Posterior cingulate gyrus (tissue), 11 donors: Measurements from ENCODE around the gene PNPLA2.

Source experiments
- DNase-seq, 10 donors: peaks; one replicate each; pipeline versions ENCODE4 v3.0.0 to v3.0.0-alpha.2; 2020 to 2021; ENCODE audit warnings: mixed read lengths in 3 of 10
- intact Hi-C: fragments of 100-400 bp; cut with DNase I; formaldehyde crosslinking; loops from one replicate; pipeline ENCODE4 v1.15.1; 2023

The PNPLA2 gene

DNA sequence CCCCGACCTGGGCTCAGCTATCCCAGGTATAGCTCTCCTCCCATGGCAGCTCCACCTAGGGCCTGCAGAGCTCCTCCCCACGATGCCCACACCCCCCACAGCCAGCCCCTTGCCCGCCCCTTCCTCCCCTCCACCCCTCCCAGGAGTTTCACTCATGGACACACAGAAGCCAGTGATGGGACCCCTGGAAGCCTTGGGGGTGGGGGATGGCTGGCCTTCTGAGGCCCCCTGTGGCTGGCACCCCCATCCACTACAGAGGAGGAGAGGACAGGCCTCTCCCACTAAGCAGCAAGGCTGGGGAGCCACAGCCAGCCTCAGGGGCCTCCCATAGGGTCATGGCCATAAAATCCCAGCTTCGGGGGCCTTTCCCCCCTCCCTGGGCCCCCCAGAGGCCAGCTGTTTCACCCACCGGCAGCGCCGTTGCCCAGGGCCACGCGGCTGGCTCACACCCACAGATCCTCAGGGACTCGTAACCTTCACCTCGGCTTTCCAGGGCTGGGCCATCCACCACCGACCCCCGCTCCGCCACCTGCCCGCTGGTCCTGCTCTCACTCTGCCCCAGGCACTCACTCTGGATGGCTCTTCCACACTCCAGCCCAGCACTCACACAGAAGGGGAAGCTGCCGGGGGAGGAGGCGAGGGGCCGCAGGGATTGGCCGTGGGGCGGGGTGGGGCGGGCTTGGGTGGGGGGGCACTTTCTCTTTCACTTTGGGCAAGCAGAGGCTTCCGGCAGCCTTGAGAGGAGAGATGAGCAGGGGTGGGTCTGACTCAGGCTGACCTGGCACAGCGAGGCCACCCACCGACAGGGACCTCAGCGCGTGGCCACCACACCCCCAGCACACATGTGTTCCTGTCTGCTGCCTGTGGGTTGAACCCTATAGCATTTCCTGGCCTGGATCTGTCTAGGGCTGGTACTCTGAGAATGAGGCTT, 22.8 kb upstream of the PNPLA2 start:
- intact Hi-C loops, result no loop called here
- peak in 3 of 10 donors; percentile 41 to 78 (median 48) for DNase-seq

DNA sequence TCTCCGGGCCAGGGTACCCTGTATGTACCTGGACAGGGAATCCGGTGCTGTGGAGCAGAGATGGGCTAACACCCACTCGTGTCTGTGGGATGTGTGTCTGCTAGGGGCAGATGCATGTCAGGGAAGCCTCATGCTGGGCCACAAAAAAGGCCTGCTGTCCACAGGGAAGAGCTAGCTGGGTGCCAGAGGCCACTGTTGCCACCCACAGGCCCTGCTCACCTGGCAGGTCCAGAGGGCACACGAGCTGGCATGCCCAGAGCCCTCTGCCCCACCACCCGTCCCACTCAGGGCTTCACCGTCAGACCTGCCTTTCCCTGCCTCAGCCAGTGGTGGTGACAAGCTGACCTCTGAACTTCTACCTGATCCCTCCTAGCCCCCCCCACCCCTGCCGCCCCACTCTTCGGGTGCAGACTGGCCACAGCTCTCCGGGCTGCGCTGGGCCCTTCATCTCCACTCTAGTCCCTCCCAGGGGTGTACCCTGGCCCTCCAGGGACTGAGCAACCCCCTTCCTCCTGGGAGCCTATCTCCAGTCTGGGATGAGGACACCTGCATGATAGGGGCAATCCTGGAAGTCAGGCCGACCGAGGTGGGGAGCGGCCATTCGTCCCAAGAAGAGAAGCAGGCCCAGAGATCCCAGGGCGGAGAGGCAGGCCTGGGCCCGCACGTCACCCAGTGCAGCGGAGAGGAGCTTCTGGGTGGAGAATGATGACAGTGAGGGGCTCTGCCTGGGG, 22.0 kb upstream of the PNPLA2 start:
- DNase-seq, result no peak
- intact Hi-C loops, result no loop called here

DNA sequence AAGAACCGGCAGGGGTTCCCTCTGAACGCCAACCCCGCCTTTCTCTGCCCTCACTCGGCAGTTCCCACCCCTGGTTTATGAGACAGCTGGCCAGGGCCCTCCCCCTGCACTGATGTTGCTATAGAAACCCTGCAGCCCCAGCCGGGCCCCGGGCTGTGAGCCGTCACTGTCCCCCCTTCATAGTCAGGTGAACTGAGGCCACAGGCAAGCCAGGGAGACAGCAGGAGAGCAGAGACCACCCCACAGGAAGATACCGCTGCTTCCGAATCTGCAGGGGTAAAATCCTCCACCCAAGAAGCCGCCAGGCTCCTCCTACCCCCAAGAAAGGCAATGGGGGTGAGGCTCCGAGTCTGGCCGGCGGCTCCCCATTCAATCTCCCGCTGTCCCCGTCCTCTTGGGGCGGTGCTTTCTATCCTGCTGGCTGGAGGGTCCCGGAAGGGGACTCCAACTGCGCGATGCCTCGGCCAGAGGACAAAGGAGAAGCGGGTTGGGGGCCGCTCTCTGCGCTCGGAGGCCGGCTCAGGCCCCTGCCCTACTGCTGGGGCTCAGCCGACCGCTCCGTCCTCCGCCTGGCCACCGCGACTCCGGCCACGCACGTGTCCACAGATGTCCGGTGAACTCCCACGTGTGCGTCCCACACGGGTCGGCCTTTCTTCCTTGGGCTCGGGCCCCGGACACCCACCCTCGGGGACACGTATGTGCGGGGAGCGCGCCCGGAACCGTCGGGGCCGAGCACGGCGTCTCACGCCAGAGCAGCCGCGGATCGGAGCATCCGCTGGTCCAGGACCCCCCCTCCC, 21.2 kb upstream of the PNPLA2 start:
- intact Hi-C loops, result no loop called here
- peak in 9 of 10 donors; percentile 56 to 96 (median 78) for DNase-seq

DNA sequence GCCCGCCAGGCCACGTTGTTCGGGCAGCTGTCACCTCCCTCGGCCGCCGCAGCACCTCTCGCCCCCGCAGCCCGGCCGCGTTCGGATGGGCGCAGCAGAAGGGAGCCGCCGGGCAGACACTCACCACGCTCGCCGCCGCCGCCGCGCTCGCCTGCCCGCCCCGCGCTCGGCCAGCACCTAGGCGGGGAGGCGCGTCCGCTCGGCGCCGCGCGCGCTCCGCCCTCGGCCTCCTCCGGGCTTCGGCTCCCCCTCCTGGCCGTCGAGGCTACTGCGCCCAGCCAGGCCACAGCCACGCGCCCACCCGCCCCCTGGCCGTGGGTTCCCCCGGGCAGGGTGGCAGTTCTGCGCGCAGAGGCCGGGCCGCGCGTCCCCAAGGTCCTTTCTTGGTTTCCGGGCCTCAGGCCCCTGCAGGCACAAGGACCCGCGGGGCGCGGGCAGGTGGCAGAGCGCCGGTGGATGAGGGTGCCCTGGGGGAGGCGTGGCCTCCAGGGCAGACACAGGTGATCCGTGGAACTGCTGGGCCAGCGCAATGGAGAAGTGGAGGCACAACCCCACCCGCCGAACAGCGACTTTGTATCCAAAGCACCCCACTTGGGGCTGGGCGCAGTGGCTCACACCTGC, 20.5 kb upstream of the PNPLA2 start, which contains the start of gene SLC25A22:
Gene SLC25A22, minus strand, starts transcription at position 189 of the 621 bp plus-strand sequence. CDS start 3,275 bp downstream, outside the sequence.
- peak; percentile 64 to 97 (median 75) for DNase-seq
- intact Hi-C loops, result no loop called here

DNA sequence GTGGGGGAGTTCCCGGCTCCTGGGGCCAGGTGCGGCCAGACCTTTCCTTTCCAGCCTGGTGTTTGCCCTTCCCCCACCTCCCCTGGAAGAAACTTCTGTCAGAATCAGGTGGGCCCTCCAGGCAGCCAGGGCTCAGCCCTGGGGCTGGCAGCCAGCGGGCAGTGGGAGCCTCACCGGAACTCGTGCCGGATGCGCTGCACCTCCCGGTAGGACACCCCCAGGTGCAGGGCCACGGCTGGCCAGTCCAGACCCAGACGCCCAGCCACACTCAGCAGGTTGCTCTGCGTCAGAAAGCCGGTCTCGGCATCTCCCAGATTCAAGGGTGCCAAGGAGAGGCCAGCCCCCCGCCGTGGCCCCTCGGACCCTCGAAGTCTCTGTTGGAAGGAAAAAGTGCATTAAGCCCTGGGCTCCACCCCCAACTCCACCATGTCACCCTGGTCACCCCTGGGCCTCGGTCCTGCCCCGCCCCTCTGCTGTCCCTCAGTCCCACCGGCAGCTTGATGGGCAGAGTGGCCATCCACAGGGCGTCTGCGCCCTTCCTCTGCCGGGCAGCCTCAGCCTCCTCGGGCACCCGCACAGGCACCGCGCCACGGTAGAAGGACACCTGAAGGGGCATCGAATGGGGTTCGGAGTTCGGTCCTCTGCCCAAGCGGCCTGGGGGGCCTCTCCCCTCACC, 18.9 kb upstream of the PNPLA2 start:
- intact Hi-C loops, result no loop called here
- no peak for DNase-seq

DNA sequence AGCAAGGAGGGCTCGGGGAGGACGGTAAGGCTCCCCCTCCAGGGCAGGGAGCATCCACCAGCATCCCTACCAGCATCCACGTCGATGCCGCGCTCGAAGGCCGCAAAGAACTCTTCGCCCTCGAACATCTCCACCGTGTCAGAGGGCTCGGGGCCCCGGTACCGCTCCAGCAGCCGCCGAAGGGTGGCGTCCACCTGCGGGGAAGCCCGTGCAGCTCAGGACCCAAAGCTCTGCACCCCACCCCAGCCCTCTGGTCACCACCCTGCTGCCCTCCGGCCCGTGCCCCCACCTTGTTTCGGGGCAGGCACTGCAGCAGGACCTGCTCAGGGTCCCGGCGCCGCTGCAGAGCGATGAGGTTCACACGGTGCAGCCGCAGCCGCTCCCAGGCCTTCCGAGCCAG, 18.2 kb upstream of the PNPLA2 start:
- intact Hi-C loops, result no loop called here

DNA sequence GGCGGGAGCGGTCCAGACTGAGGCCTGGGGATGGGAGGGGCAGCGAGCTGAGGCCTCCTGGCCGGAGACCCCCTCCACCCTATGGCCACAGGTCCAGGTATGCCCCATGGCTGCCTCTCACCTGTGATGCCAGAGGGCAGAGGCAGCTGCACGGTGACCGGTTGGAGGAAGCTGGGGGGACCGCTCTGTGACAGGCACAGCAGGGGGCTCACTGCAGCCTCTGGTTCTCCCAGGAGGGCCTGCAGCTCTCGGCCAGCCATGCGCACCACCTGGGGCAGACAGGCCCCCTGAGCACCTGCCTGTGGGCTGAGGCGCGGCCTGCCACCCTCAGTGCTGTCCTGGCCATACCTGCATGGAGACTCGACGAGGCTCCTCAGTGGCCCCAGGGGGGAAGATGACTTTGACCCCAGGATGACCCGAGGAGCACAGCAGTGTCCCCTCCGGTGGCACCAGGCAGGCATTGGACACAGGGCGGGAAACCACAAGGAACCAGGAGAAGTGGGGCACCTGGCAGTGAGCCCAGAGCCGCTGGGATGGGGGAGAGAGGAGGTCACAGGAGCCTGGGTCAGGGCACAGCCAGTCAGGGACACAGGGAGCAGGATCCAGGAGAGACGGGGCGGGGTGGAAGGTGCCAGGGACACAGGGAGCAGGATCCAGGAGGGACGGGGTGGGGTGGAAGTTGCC, 17.5 kb upstream of the PNPLA2 start:
- no peak for DNase-seq
- intact Hi-C loops, result no loop called here

More for the DNA sequence above, 18.2 kb upstream of the PNPLA2 start:
- DNase-seq, result no peak

DNA sequence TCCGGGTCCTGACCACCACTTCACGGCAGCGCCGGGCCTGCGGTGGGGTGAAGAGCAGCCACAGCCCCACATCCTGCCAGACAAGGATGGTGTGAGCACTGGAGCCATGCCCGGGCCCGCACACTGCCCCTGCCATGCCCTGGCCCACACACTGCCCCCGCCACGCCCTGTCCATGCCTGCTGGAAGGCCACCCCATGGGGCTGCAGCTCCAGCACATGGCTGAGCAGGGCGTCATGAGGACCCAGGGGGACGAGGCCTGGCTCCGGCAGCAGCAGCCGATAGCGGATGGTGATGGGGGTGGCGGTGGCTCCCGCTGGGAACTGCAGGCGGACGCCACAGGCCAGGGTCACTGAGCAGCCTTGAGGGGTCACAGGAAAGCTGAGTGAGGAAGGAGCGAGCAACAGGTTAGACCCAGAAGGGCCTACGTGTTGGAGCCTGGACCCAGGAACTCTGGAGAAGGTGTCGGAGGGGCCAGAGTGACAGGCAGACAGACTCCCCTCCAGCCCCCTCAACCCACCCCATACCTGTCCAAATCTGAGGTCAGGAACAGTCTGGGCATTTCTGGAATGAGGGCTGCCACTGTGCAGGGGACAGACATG, 16.6 kb upstream of the PNPLA2 start:
- no peak for DNase-seq
- intact Hi-C loops, result no loop called here

DNA sequence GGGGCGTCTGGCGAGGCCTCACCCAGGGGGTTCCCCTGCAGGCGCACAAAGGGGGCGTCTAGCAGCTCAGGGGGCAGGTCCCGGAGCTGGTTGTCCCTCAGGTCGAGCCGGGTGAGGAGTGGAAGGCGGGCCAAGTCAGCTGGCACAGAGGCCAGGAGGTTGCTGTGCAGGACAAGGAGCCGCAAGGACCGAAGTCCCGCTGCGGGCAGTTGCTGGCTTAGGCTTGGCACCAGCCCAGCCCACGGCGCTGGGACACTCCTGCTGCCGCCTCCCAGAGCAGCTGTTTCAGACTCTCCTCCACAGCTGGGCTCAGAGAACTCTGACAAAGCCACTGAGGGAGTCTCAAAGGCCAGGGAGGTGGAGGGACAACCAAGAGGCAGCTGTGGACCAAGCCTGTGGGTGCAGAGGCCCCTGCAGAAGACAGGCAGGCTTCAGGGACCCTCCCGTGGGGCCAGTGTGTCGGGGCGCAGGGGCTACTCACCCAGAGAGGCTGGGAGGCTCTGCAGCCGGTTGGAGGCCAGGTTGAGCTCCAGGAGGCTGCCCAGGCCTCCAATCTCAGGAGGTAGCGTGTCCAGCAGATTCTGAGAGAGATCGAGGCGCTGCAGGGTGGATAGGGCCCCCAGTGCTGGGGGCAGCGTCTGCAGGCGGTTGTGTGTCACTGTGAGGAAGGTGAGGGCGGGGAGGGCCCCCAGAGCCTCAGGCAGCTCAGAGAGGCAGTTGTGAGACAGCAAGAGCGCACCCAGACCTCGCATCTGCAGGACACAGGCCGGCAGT, 15.8 kb upstream of the PNPLA2 start:
- no peak for DNase-seq

DNA sequence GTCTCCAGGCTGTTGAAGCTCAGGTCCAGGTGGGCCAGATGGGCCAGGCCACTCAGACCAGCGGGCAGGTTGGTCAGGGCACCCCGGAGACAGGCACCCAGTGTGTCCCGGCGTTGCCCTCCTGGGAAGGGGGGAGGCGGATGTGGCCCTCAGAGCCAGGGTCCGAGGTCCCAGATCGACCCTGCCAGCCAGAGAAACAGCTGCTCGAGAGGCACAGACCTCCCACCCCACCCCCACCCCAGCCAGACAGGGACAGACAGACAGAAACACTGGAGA, 15.3 kb upstream of the PNPLA2 start:
- intact Hi-C loops, result no loop called here
- no peak for DNase-seq

More for the DNA sequence above, 15.8 kb upstream of the PNPLA2 start:
- intact Hi-C loops, result no loop called here

DNA sequence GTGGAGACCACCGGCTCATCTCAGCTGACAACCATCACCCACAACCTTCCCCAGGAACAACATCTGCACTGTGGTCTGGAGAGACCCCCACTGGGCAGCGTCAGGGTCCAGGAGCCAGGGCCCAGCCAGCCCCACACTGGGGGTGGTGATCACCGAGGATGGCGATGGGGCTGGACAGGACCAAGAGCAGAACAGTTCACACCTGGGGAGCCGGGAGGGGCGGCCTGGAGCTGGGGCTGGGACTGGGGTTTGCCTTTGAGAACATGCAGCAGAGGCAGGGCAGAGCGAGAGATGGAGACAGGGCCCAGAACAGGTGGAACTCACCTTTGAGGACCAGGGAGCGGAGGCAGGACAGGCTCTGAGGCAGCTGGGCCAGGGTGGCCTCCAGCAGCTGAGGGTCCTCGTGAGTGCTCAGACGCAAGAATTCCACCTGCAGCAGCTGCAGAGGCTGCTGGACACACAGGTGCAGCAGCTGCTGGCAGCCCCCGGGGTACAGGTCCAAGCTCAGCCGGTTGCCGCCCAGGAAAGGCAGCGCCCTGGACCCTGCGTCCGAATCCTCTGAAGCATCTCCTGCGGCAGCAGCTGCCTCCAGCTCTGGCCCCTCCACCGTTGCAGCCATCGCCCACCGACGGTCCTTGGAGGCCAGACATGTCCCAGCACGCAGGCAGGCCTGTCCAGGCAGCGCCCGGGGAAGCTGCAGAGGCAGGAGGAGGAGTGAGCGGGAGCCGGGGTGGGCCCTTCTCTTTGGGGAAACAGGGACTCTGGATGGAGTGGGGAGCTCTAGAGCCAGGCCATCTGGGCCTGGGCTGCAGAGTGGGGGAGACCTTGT, 14.7 kb upstream of the PNPLA2 start:
- intact Hi-C loops, result no loop called here
- no peak for DNase-seq

DNA sequence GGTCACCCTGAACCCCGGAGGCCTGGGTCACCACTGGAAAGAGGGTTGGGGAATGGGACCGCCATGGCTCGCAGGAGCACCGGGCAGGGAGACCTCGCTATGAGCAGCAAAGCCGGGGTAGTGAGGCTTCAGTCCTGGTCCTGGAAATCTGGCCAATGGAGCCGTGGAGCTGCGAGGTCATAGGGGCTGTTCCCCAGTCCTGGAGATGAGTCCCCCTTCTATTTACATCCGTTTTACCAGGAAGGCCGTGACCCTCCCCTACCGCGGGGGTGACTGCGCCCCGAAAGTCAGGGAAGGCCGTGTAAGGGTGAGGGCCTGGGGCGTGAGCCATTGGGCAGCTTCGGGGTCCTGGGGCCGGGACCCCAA, 14.1 kb upstream of the PNPLA2 start:
- no peak for DNase-seq
- intact Hi-C loops, result no loop called here

DNA sequence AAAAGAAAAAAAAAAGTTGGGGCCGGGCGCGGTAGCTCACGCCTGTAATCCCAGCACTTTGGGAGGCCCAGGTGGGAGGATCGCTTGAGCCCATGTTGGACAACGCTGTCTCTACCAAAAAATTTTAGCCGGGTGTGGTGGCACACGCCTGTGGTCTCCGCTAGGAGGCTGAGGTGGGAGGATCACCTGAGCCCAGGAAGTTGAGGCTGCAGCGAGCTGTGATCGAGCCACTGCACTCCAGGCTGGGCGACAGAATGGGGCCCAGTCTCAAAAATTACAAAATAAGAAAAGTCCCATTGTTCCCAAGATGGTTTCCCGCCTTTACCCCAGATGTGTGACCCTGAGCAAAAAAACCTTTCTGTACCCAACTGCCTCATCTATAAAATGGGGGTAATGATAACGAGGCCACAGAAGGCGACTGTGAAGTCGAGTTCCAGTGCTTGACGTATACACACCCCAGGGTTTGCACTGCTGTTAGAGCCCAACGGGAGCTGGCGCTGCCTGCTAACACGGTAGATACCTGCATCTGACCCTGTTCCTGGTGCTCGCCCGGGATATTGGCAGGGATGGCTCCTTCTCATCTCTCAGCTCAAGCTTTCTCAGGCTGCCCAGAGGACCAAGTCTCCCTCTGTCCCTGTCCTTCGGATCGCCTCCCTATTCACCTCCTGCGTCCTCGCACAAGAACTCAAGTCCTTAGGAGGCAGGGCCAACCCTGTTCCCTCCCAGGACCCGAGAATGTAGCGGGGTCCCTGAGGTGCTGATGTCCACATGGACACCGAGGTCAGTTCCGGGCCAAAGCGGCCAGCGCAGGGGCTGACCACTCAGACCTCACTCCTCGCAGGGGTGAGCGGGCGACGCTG, 10.1 kb upstream of the PNPLA2 start:
- DNase-seq, result peak in 1 of 10 donors; percentile 66
- intact Hi-C loops, result no loop called here

DNA sequence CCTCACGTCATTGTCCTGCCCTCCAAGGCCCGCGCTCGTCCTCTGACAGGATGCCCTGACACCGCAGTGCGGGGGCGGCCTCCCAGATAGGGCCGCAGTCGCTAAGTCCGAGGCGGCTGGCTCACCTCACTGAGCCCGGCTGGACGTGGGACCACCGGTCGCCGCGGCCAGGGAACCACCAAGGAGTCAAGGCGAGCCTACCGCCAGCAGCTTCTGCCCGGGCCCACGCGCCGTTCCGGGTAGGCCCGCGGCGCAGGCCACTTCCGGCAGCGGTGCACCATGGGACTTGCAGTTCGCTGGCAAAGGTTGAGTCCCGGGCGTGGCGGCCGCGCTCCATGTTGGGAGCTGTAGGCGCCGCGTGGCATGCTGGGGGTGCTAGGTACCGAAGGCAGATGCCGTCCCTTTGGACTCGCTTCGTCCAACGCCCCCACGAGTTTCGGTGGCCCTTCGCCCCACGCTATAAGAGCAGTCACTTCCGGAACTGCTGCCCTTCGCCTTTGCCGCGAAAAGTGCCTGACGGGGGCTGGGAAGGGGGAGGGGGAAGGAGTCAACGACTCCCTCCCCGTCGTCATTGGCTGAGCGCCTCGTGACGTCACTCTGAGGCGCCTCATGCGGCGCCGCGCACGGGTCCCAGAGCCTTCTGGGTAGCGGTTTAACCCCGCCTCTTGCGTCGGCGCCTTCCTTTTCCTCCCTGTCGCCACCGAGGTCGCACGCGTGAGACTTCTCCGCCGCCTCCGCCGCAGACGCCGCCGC, 9.3 kb upstream of the PNPLA2 start, which contains the start of gene RPLP2:
Gene RPLP2, plus strand, starts transcription at position 681 of the 753 bp plus-strand sequence. CDS start 268 bp downstream, outside the sequence.
- DNase-seq, result peak; percentile 96 to 100 (median 98)
- intact Hi-C loops, result no loop called here

DNA sequence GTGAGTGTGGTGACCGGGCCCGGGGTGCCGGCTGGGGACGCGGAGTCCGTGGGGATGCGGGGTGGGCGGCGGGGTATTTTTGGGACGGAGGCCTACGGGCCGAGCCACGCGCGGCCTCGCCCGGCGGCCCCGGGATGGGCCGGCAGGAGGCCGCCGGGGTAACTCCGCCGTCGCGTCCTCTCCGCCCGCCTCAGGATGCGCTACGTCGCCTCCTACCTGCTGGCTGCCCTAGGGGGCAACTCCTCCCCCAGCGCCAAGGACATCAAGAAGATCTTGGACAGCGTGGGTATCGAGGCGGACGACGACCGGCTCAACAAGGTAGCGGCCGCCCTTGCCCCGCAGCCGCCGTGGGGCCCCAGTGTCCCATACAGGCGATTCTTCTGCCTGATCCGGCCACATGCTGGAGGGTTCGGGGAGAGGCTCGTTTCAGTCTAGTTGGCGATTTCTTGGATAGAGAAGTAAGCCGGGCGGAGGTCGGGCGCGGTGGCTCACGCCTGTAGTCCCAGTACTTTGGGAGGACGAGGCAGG, 8.6 kb upstream of the PNPLA2 start:
- intact Hi-C loops, result no loop called here
- DNase-seq, result no peak
